Nephron (organoid): ENCODE results near the gene MRPS24.

Experiments used
- H3K27ac Mint-ChIP-seq, 3 experiments: 2 replicates each; pipeline ENCODE4 v1.8.0; 2020; ENCODE audit warnings: mixed read lengths in 3 of 3, mild to moderate bottlenecking in 2 of 3, moderate library complexity in 1 of 3
- H3K27me3 Mint-ChIP-seq: 2 replicates; pipeline ENCODE4 v1.8.0; 2021; ENCODE audit warnings: low read depth, mild to moderate bottlenecking, moderate library complexity, mixed read lengths
- H3K36me3 Mint-ChIP-seq: 2 replicates; pipeline ENCODE4 v1.8.0; 2020; ENCODE audit warnings: low read depth, mixed read lengths
- H3K4me1 Mint-ChIP-seq: 2 replicates; pipeline ENCODE4 v1.8.0; 2020; ENCODE audit warnings: mixed read lengths
- H3K4me3 Mint-ChIP-seq, 3 experiments: 2 replicates each; pipeline ENCODE4 v1.8.0; 2020; ENCODE audit warnings: mild to moderate bottlenecking in 3 of 3, mixed read lengths in 3 of 3, moderate library complexity in 2 of 3
- H3K9me3 Mint-ChIP-seq: 2 replicates; pipeline ENCODE4 v1.8.0; 2020; ENCODE audit warnings: mixed read lengths
- CTCF ChIP-seq, 3 experiments: fragments of 200-600 bp; sonication (generic); IDR thresholded peaks; one replicate each; pipeline ENCODE4 v1.5.0; 2021; ENCODE audit warnings: antibody characterized with exemption in 3 of 3; ENCODE audit not compliant: unreplicated experiment in 3 of 3

Gene MRPS24

GRCh38 chr7:43855176-43855575, 14.1 kb downstream of the MRPS24 start:
- H3K27ac Mint-ChIP-seq, result no peak overlapping the region
- H3K27me3 Mint-ChIP-seq, result no peaks in the 10 kb centered on the region
- H3K4me3 Mint-ChIP-seq, result no peak overlapping the region
- no peaks in the 10 kb centered on the region for H3K36me3 Mint-ChIP-seq
- H3K9me3 Mint-ChIP-seq, result no peaks in the 10 kb centered on the region
- no peaks in the 10 kb centered on the region for H3K4me1 Mint-ChIP-seq
- TF ChIP-seq CTCF (IDR thresholded peaks at IDR 0.05; ENCODE audit: unreplicated experiment in 3 of 3), result no peak

DNA sequence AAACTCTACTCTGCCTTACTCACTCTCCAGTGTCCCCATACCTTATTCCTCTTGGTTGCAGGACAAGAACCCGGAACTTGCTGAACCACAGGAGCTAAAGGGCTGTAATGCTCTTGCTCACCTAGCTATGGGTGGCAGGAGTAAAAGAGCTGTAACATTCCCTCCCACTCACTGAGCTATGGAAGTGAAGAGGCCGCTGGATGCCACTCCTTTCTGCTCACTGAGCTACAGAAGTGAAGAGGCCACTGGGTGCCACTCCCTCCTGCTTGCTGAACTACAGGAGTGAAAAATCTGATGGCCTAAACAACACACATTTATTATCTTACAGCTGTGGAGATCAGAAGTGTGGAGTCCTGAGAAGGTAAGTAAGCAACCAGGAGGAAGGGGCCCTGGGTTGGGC, 17.5 kb downstream of the MRPS24 start:
- Mint-ChIP-seq H3K36me3 (no peaks in the 10 kb centered on the region), H3K4me1 (no peaks in the 10 kb centered on the region), H3K27ac (no peak overlapping the region), H3K4me3 (no peak overlapping the region), H3K9me3 (no peaks in the 10 kb centered on the region), H3K27me3 (peaks cover 8% of the 10 kb centered on the region)
- no peak for TF ChIP-seq CTCF (IDR thresholded peaks at IDR 0.05; ENCODE audit: unreplicated experiment in 3 of 3)

DNA sequence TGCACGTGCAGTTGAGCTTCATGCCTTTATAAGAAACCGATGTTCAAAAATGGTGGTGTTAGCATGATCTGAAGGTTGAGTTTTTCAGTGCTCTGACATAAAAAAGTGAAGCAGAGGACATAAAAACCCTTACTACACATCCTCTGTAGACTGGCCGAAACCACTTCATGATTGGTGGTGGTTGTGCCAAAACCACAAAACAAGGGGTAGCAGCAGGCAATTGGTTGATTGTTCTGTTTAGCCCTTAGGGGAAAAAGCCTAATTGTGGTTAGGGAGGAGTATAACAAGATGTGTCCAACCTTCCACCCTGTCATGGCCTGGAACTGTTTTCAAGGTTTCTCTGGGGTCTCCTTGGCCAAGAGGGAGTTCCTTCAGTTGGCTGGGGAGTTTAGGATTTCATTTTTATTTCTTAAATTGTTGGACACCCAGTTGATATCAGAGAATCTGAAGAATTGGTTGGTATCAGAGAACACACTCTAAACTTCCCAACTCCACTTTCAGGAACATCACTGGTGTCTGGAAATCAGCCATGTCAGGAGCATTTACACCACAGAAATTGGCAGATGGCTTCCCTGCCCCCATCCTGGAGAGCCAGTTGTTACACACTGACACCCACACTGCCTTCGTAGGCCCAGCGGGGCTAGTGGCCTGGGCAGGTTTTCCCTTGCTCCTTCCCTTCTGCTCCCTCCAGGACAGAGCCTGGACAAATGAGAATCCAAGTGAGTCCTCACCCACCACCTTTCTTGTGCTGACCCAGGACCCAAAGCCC, 18.8 kb downstream of the MRPS24 start:
- Mint-ChIP-seq H3K36me3 (no peaks in the 10 kb centered on the region), H3K27ac (no peak overlapping the region), H3K4me3 (no peak overlapping the region), H3K27me3 (peaks cover 8% of the 10 kb centered on the region), H3K4me1 (no peaks in the 10 kb centered on the region), H3K9me3 (no peaks in the 10 kb centered on the region)
- no peak for TF ChIP-seq CTCF (IDR thresholded peaks at IDR 0.05; ENCODE audit: unreplicated experiment in 3 of 3)

DNA sequence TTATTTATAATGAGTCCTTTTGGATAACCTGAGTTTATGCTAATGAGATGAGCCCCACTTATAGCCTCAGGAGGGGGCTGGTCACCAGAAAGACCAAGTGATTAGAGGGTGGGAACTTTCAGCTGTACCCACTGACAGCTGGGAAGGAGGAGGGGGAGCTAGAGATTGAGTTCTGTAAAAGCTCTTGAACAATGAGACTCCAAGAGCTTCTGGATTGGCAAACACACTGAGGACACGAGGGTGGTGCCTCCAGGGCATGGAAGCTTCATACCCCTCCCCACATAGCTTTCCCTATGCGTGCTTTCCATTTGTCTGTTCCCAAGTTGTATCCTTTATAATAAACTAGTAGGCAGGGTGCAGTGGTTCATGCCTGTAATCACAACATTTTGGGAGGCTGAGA, 20.3 kb downstream of the MRPS24 start:
- H3K36me3 Mint-ChIP-seq, result no peaks in the 10 kb centered on the region
- no peak overlapping the region for H3K4me3 Mint-ChIP-seq
- TF ChIP-seq CTCF (IDR thresholded peaks at IDR 0.05; ENCODE audit: unreplicated experiment in 3 of 3), result no peak
- H3K9me3 Mint-ChIP-seq, result no peaks in the 10 kb centered on the region
- H3K4me1 Mint-ChIP-seq, result no peaks in the 10 kb centered on the region
- peaks cover 8% of the 10 kb centered on the region for H3K27me3 Mint-ChIP-seq
- no peak overlapping the region for H3K27ac Mint-ChIP-seq

DNA sequence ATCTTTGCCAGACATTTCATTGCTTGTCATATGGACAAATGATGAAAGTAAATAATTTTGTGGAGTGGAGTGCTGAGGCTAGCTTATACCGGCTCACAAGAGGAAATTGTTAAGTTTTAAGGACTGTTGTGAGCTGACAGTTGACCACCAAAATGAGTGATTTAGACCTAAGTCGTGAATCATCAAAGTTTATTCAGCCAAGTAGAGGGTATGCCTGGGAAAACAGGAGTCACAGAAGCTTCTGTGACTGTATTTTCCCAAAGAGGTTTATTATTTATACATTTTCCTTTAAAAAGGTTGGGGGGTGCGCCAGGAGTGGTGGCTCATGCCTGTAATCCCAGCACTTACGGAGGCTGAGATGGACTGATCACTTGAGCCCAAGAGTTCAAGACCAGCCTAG, 21.8 kb downstream of the MRPS24 start:
- H3K36me3 Mint-ChIP-seq, result no peaks in the 10 kb centered on the region
- H3K27ac Mint-ChIP-seq, result no peak overlapping the region
- no peaks in the 10 kb centered on the region for H3K4me1 Mint-ChIP-seq
- no peaks in the 10 kb centered on the region for H3K9me3 Mint-ChIP-seq
- no peak for TF ChIP-seq CTCF (IDR thresholded peaks at IDR 0.05; ENCODE audit: unreplicated experiment in 3 of 3)
- no peak overlapping the region for H3K4me3 Mint-ChIP-seq
- peaks cover 13% of the 10 kb centered on the region for H3K27me3 Mint-ChIP-seq

DNA sequence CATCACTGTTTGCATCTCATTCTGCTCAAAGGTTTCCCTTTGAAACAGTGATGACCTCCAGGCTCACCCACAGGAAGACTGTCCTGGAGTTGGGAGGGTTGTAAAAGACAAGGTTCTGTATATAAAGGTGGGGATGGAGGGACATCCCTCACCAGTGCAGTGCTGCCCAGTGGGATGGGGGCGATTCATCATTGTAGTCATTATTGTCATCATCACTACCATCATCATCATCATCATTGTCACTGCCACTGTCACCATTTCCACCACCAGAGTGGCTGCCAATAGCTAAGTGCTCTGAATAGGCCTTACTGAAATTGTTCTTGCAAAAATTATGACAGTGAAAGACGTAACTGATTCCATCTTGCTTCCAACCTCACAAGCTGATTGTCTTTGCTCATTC, 24.7 kb downstream of the MRPS24 start:
- no peaks in the 10 kb centered on the region for H3K4me1 Mint-ChIP-seq
- H3K4me3 Mint-ChIP-seq, result no peak overlapping the region
- TF ChIP-seq CTCF (IDR thresholded peaks at IDR 0.05; ENCODE audit: unreplicated experiment in 3 of 3), result no peak
- no peaks in the 10 kb centered on the region for H3K9me3 Mint-ChIP-seq
- peaks cover 13% of the 10 kb centered on the region for H3K27me3 Mint-ChIP-seq
- no peak overlapping the region for H3K27ac Mint-ChIP-seq
- no peaks in the 10 kb centered on the region for H3K36me3 Mint-ChIP-seq
